GM21515 (cell line): Measurements from ENCODE around the gene EYA3.

Source experiments
- ATAC-seq: cut with Tn5 transposase; IDR thresholded peaks from one replicate; pipeline ENCODE4 v1.9.1; 2021; ENCODE audit not compliant: unreplicated experiment

Gene EYA3

DNA sequence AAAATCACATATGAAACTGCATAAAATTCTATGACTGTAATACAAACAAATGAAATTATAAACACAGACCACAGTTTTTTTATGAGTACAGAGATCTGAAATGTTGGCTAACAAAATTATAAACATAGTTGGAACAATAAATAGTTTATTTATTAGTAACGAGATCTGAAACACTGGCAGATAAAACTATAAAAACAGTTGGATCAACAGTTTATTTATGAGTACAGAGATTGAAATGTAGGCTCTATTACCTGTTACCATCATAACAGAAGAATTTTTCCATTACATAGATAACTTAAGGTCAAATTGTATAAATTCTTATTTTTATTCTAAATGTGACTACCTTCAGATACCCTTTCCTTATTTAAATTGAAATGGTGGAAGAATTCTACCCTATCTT is 14.5 kb downstream of the EYA3 start:
- no peak for ATAC-seq

GRCh38 chr1:28071813-28072212 is 16.6 kb downstream of the EYA3 start:
- no peak for ATAC-seq

DNA sequence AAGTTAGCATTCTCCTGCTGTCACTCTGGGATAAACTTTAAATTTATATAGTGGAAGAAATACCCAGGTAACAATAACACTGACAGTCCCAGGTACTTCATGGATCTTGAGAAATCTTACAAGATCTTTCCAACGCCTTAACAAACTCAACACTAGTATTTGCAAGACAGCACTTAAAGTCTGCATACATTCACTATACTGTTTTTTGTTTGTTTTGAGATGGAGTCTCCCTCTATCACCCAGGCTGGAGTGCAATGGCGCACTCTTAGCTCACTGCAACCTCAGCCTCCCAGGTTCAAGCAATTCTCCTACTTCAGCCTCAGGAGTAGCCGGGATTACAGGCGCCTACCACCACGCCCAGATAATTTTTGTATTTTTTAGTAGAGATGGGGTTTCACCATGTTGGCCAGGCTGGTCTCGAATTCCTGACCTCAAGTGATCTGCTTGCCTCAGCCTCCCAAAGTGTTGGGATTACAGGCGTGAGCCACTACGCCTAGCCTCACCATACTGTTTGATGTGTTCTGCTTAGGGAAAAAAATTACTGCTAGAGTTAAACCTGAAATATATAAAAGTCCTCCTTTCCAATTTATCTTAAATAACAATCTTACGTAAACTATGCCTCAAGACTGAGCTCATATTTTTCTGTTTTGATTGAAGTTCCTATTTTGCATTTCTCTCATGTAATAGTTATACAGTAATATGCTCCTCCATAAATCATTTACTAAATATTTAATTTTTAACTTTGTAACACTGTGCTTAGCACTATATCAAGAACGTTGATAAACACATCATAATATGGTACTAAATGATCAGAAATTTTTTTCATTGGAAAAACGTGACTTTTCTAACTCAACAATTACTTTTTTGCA is 17.5 kb downstream of the EYA3 start:
- ATAC-seq: no peak

DNA sequence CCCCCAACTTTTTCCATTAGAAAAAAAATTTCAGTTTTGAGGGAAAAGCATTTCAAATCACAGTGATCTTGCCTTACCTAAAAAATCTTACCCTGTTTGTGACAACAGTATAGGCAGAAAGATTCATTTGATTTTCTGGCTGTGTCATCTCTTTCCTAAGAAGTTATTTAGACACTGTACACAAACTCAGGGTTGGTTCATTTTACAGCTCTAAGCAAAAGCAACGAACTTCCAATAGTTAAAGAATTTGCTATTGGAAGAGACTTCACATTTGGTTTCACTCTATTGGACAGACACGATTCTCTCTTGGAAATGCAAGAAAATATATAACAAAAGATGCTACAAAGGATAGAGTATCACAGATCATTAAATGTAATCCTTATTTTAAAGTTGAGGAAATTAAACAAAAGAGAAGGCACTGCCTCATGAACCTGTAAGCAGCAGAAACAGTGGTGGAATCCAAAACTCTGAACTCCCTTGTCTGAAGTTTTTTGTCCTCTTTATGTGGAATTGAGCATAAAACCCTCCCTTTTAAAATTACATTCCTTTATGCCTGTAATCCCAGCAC is 20.8 kb downstream of the EYA3 start:
- no peak for ATAC-seq

- ATAC-seq: no peak
Observed at GRCh38 chr1:28066393-28067154, 21.8 kb downstream of the EYA3 start.

- no peak for ATAC-seq
Observed at GRCh38 chr1:28064064-28064463, 24.3 kb downstream of the EYA3 start.

GRCh38 chr1:28062806-28063205 is 25.6 kb downstream of the EYA3 start:
- no peak for ATAC-seq

- no peak for ATAC-seq
Observed at GRCh38 chr1:28058971-28059878, 29.2 kb downstream of the EYA3 start.

DNA sequence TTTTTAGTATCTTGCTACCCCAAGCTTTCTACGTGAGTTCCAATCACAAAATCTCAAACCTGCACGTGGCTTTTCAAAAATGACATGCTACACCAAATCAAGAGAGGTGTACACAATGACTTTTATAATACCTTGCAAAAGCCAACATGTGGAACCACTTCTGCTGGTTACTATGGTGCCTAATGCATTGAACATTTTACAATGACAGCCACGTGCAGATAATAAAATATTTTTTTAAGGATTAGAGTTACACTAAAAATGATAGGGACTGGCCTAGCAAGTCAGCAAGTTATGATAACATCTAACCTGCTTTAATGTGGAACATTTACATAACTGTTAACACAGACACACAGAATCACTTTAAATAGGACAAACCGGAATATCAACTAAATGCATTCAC is 30.2 kb downstream of the EYA3 start:
- ATAC-seq: no peak

GRCh38 chr1:28056129-28056925 is 32.1 kb downstream of the EYA3 start:
- ATAC-seq: no peak

GRCh38 chr1:28050776-28051175 is 37.6 kb downstream of the EYA3 start:
- no peak for ATAC-seq

DNA sequence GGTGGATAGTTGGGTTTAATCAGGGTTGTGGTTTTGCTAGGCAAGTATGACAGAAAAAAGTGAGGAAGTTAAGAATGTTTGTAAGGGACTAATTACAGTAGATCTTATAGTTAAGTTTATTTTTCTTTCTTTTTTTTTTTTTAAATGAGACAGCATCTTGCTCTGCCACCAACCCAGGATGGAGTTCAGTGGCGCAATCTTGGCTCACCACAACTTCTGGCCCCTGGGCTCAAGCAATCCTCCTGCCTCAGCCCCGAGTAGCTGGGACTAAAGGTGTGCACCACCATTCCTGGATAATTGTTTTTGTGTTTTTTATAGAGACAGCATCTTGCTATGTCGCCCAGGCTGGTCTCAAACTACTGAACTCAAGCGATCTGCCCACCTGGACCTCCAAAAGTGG is 41.7 kb downstream of the EYA3 start:
- no peak for ATAC-seq

GRCh38 chr1:28045777-28046176 is 42.6 kb downstream of the EYA3 start:
- ATAC-seq: no peak

GRCh38 chr1:28044399-28044798 is 44.0 kb downstream of the EYA3 start:
- ATAC-seq: no peak

DNA sequence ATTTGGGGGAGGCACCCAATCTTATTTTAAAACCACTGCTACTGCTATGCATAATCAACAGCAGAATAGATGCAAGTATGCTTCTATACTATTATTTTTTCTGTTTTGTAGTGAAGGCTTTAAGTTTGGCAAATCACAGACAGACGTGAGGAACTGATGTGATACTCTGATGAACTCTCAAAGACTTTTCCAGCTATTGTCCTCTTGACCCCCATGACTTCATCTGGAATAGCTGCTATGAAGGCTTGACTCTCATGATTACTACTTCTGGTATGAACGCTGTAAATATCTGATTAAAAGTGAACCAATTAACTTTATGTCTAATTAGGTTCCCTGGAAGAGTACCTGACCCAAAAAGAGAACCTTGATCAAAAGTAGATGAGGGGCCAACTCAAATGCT is 49.1 kb downstream of the EYA3 start:
- no peak for ATAC-seq

DNA sequence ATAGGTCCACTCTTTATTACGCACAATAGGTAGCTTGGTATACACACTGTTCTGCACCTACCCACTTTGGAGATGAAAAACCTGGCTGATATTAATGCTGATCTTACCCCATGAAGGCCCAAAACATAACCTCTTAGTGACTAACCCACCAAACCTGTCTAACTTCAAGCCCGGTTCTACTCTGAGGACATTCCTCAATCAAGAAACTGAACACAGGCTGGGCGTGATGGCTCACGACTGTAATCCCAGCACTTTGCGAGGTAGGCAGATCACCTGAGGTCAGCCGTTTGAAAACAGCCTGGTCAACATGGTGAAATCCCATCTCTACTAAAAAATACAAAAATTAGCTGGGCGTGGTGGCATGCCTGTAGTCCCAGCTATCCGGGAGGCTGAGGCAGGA is 50.5 kb downstream of the EYA3 start:
- no peak for ATAC-seq

DNA sequence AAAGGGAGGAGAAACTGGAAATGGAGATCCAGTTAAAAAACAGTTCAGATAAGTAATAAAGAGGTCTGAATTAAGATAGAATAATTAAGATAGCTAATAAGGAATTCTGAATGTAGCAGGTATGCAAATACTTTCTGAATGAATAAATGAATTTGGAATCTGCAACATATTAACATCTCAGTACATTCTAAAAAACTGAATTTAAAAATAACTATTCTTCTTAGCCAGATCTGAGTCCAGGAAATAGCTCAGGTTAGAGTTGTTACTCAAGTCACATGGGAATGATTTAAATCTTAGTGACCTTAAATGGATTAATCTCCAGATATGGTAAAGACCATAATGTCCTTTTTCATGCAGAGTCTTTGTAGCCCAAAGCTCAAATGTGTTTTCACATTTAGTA is 51.2 kb downstream of the EYA3 start:
- ATAC-seq: no peak

DNA sequence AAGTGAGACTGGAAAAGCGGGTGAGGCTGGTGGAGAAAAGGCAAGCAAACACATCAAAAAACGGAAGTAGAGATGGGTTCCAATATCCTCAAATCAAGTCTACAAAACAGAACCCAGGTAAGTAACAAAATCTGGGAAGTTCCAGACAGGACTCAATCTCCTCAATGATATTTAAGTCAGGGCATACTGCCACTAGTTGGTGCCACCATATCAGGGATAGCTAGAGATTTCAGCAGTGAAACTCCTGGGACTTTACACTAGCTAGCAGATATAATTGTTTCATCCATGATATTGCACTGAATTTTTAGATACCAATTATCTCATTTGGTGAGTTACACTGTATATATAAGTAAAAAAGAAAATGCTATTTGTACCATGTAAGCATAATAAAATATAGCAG is 52.0 kb downstream of the EYA3 start:
- ATAC-seq: no peak

DNA sequence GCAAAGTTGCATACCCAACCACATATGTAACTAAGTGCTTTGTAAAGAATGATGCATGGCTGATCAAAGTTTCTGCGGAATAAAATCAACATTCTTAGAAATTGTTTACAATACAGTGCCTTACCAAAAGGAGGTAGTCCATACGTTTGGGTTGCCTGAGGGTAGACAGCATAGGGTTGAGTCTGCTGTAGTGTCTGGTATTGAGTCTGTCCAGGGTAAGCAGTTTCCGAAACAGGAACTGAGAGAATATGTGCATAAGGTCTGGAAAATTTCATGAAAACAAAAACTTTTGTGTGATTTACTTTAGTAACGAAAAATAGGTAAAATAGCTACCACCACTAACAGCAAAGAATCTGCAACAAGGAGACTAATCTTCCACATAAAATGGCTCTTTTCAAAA is 53.0 kb downstream of the EYA3 start:
- ATAC-seq: no peak

DNA sequence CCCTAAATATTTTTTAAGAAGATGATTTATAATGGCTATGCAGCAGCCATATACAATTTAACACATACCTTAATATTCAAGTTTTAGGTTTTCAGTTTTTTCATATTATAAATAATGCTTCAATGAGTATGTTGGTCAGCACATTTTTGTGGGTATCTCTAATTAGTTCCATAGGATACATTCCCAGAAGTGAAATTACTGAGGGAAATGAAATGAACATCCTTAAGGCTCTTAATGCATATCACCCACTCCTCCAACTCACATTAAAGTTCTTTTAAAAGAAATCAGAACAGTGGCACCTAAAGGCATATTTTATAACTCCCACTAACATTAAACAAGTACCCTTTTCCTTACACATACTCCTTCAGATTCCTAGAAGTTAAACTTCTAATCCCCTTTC is 56.1 kb downstream of the EYA3 start:
- no peak for ATAC-seq
